H1 (cell line): Measurements from ENCODE around the gene CACNG4. TPM values are rescaled to one million over a fixed set of nuclear protein-coding genes. Genes with fewer than 3 reads are reported as not detected.

Experiments used
- CREB1 ChIP-seq: IDR thresholded peaks from 2 replicates; pipeline ENCODE4 v1.6.1; 2012; ENCODE audit warnings: inconsistent platforms
- CTCF ChIP-seq, 3 experiments: IDR thresholded peaks; 1 replicate in 2 of 3; 2 replicates in 1 of 3; pipeline versions ENCODE4 v1.5.1 to v1.6.1; 2011; ENCODE audit warnings: low read length in 3 of 3, mild to moderate bottlenecking in 3 of 3, inconsistent platforms in 2 of 3, low read depth in 1 of 3, moderate library complexity in 1 of 3; ENCODE audit not compliant: insufficient read depth in 1 of 3; ENCODE audit errors: control extremely low read depth in 1 of 3
- MAX ChIP-seq: IDR thresholded peaks from 2 replicates; pipeline ENCODE4 v1.6.1; 2012; ENCODE audit warnings: inconsistent platforms
- POLR2AphosphoS5 ChIP-seq: IDR thresholded peaks from 2 replicates; pipeline ENCODE4 v1.6.1; 2011; ENCODE audit warnings: low read depth, low read length
- RNF2 ChIP-seq: fragments of 200-900, 300-1000 bp; sonication (generic); IDR thresholded peaks from 2 replicates; pipeline ENCODE4 v1.7.1; 2016; ENCODE audit warnings: borderline replicate concordance, low read depth, mild to moderate bottlenecking, antibody characterized with exemption, low read length; ENCODE audit not compliant: poor library complexity, severe bottlenecking; ENCODE audit errors: missing control alignments
- RXRA ChIP-seq: IDR thresholded peaks from 2 replicates; pipeline ENCODE4 v1.6.1; 2011; ENCODE audit warnings: low read depth, mild to moderate bottlenecking, low read length, moderate library complexity; ENCODE audit not compliant: insufficient read depth
- SP4 ChIP-seq: IDR thresholded peaks from 2 replicates; pipeline ENCODE4 v1.6.1; 2012; ENCODE audit warnings: low read length, inconsistent platforms
- polyA plus RNA-seq, 7 experiments: library from polyadenylated mRNA; depleted of rRNA in 3 of 7; stranded (reverse) in 5 of 7; unstranded in 2 of 7; fragments of >200 nt in 5 of 7; fragments of 200-250 nt in 2 of 7; gene quantifications; 1 replicate in 5 of 7; 2 replicates in 1 of 7; 4 replicates in 1 of 7; pipeline versions ENCODE4 v1.2.1 to v1.2.3, GENCODE V29; 2011 to 2013; ENCODE audit warnings: missing spikeins in 2 of 7, mixed read lengths in 2 of 7
- total RNA-seq: library from RNA; stranded (reverse); fragmentation: NEBNext Ultra II Directional; extraction: Animal tissue kit (Norgen Biotek cat#: 25700); gene quantifications from 2 replicates; pipeline ENCODE4 v1.2.1, GENCODE V29; 2021

CACNG4 gene
- total and polyA plus RNA-seq, 2 of the 8 experiments (the other 6 are each of a cell fraction or from before 2014, with no cell fraction given) = 3.6 to 5.6 TPM

GRCh38 chr17:66939461-66940114 lies 24.9 kb upstream of the CACNG4 start (continued):
- TF ChIP-seq CREB1 (no peak), RNF2 (no peak), MAX (no peak), RXRA (no peak), POLR2AphosphoS5 (no peak), CTCF (IDR thresholded peaks at IDR 0.05; ENCODE audit: control extremely low read depth in 1 of 3, insufficient read depth in 1 of 3, low read depth in 1 of 3, low read length in 3 of 3) (no peak), SP4 (no peak)
